ENCODE data around the gene CCDC6. TPM values are rescaled to one million over a fixed set of nuclear protein-coding genes. Genes with fewer than 3 reads are reported as not detected.

CCDC6 gene
- polyA plus RNA-seq, 1 donor from 2014 or later = 20.1 TPM

DNA sequence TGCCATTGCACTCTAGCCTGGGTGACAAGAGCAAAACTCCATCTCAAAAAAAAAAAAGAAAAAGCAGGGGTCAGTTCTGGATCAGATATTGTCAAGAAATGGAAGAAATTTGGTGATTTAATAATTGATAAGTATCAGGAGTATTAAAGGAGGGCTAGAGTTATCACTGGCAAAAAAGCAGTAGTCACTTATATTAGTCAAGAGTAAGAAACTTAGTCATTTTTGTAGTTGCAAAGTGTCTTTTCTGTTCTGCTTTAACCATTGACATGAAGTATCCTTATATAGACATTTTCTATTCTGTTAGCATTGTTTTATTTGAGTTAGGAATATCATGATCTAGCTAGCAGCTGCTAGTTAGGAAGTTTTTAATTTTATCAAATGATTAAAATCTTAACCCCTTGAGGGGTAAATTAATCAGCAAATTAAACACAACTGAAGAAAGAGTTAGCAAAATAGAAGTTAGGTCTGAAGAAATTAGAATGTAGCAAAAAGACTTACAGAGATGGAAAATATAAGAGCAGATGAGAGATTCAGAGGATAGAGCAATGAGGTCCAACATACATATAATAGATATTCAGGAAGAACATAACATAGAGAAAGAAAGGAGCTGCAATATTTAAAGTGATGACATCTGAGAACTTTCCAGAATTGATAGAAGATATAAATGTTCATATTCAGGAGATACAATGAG lies 7.3 kb upstream of the CCDC6 start:
- H3K9me2 ChIP-seq (ENCODE audit: insufficient read depth, low read length) = no peaks in the 10 kb centered on the region
- H3K9me3 ChIP-seq (ENCODE audit: low read length) = peaks cover 7% of the 10 kb centered on the region
- H3K36me3 ChIP-seq (ENCODE audit: insufficient read depth, low read length) = no peaks in the 10 kb centered on the region
- H3K27me3 ChIP-seq (ENCODE audit: insufficient read depth, low read depth, low read length) = no peaks in the 10 kb centered on the region
- TF ChIP-seq EZH2 (IDR thresholded peaks at IDR 0.05; ENCODE audit: borderline replicate concordance, insufficient read depth, low read length, poor library complexity, severe bottlenecking) (no peak), RAD21 (conservative IDR thresholded peaks at IDR 0.05) (no peak), EP300 (conservative IDR thresholded peaks at IDR 0.05; ENCODE audit: poor library complexity, severe bottlenecking) (no peak), TAF1 (IDR thresholded peaks at IDR 0.05; ENCODE audit: low read depth) (no peak), SMC3 (conservative IDR thresholded peaks at IDR 0.05; ENCODE audit: poor library complexity) (no peak), POLR2AphosphoS5 (IDR thresholded peaks at IDR 0.05) (no peak)
- TF ChIP-seq, protein P1, sequence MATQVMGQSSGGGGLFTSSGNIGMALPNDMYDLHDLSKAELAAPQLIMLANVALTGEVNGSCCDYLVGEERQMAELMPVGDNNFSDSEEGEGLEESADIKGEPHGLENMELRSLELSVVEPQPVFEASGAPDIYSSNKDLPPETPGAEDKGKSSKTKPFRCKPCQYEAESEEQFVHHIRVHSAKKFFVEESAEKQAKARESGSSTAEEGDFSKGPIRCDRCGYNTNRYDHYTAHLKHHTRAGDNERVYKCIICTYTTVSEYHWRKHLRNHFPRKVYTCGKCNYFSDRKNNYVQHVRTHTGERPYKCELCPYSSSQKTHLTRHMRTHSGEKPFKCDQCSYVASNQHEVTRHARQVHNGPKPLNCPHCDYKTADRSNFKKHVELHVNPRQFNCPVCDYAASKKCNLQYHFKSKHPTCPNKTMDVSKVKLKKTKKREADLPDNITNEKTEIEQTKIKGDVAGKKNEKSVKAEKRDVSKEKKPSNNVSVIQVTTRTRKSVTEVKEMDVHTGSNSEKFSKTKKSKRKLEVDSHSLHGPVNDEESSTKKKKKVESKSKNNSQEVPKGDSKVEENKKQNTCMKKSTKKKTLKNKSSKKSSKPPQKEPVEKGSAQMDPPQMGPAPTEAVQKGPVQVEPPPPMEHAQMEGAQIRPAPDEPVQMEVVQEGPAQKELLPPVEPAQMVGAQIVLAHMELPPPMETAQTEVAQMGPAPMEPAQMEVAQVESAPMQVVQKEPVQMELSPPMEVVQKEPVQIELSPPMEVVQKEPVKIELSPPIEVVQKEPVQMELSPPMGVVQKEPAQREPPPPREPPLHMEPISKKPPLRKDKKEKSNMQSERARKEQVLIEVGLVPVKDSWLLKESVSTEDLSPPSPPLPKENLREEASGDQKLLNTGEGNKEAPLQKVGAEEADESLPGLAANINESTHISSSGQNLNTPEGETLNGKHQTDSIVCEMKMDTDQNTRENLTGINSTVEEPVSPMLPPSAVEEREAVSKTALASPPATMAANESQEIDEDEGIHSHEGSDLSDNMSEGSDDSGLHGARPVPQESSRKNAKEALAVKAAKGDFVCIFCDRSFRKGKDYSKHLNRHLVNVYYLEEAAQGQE (IDR thresholded peaks at IDR 0.05; ENCODE audit: borderline replicate concordance) = no peak
- H3K79me2 ChIP-seq (replicated peaks; ENCODE audit: insufficient read depth, low read length) = no peaks in the 10 kb centered on the region
- H4K20me1 ChIP-seq (ENCODE audit: insufficient read depth) = no peaks in the 10 kb centered on the region
- H3K4me3 ChIP-seq (ENCODE audit: low read length) = no peak overlapping the region
- H3K9ac ChIP-seq (ENCODE audit: low read length) = no peak overlapping the region
- H3F3A ChIP-seq (ENCODE audit: insufficient read depth, low read length, poor library complexity, severe bottlenecking) = no peaks in the 10 kb centered on the region
- H3K4me2 ChIP-seq (ENCODE audit: low read length) = no peak overlapping the region
- H3K27ac ChIP-seq (ENCODE audit: low read length) = no peak overlapping the region
- no peak overlapping the region for H2AFZ ChIP-seq (ENCODE audit: low read depth, low read length)

DNA sequence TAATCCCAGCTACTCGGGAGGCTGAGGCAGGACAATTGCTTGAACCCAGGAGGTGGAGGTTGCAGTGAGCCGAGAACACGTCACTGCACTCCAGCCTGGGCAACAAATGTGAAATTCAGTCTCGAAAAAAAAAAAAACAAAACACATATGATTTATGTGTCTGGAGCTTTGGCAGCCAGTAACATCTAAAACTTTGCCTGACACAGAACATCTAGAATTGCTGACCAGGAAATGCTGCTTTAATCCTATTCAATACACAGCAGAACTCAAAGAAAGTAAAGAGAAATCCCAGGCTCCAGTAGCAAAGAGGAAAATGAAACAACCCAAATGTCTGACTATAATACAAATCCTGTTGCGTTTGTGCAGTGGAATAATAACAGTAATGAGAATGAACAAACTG lies 4.5 kb upstream of the CCDC6 start:
- Histone ChIP-seq H3K9me3 (ENCODE audit: low read length) (peaks cover 7% of the 10 kb centered on the region), H2AFZ (ENCODE audit: low read depth, low read length) (no peak overlapping the region), H3K27ac (ENCODE audit: low read length) (no peak overlapping the region), H3K79me2 (replicated peaks; ENCODE audit: insufficient read depth, low read length) (peaks cover under 1% of the 10 kb centered on the region), H3K36me3 (ENCODE audit: insufficient read depth, low read length) (no peaks in the 10 kb centered on the region), H3K4me2 (ENCODE audit: low read length) (no peak overlapping the region), H3K9ac (ENCODE audit: low read length) (no peak overlapping the region), H3K4me3 (ENCODE audit: low read length) (no peak overlapping the region), H4K20me1 (ENCODE audit: insufficient read depth) (no peaks in the 10 kb centered on the region), H3K9me2 (ENCODE audit: insufficient read depth, low read length) (no peaks in the 10 kb centered on the region), H3F3A (ENCODE audit: insufficient read depth, low read length, poor library complexity, severe bottlenecking) (no peaks in the 10 kb centered on the region), H3K27me3 (ENCODE audit: insufficient read depth, low read depth, low read length) (no peaks in the 10 kb centered on the region)
- TF ChIP-seq MXI1 (conservative IDR thresholded peaks at IDR 0.05; ENCODE audit: poor library complexity, severe bottlenecking) (no peak), EZH2 (IDR thresholded peaks at IDR 0.05; ENCODE audit: borderline replicate concordance, insufficient read depth, low read length, poor library complexity, severe bottlenecking) (no peak), RAD21 (conservative IDR thresholded peaks at IDR 0.05) (no peak), TAF1 (IDR thresholded peaks at IDR 0.05; ENCODE audit: low read depth) (no peak), POLR2AphosphoS5 (IDR thresholded peaks at IDR 0.05) (no peak), SMC3 (conservative IDR thresholded peaks at IDR 0.05; ENCODE audit: poor library complexity) (no peak), EP300 (conservative IDR thresholded peaks at IDR 0.05; ENCODE audit: poor library complexity, severe bottlenecking) (no peak)
- TF ChIP-seq, protein P1 (IDR thresholded peaks at IDR 0.05; ENCODE audit: borderline replicate concordance) = no peak
- TF ChIP-seq, protein P2, sequence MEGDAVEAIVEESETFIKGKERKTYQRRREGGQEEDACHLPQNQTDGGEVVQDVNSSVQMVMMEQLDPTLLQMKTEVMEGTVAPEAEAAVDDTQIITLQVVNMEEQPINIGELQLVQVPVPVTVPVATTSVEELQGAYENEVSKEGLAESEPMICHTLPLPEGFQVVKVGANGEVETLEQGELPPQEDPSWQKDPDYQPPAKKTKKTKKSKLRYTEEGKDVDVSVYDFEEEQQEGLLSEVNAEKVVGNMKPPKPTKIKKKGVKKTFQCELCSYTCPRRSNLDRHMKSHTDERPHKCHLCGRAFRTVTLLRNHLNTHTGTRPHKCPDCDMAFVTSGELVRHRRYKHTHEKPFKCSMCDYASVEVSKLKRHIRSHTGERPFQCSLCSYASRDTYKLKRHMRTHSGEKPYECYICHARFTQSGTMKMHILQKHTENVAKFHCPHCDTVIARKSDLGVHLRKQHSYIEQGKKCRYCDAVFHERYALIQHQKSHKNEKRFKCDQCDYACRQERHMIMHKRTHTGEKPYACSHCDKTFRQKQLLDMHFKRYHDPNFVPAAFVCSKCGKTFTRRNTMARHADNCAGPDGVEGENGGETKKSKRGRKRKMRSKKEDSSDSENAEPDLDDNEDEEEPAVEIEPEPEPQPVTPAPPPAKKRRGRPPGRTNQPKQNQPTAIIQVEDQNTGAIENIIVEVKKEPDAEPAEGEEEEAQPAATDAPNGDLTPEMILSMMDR (IDR thresholded peaks at IDR 0.05; ENCODE audit: poor library complexity, severe bottlenecking) = no peak

Data from neural cell (in vitro differentiated cells).